Transverse colon (tissue), 4 donors: ENCODE results near the gene PKD1. TPM values are rescaled to one million over a fixed set of nuclear protein-coding genes. Genes with fewer than 3 reads are reported as not detected.
"Not testable (repeated sequence)": the region's sequence is repeated elsewhere in the genome, so short reads cannot be mapped to it uniquely, and the experiment has no call there.

ENCODE experiments used
- DNase-seq: peaks from one replicate; pipeline ENCODE4 v3.0.0-alpha.2; 2019
- H3K27ac ChIP-seq, 4 donors: fragments of 200-600 bp; sonication (generic); 2 replicates each; pipeline ENCODE4 v1.5.1; 2016 to 2018; ENCODE audit warnings: inconsistent platforms in 4 of 4
- H3K27me3 ChIP-seq: fragments of 200-600 bp; sonication (generic); 2 replicates; pipeline ENCODE4 v1.5.1; 2017; ENCODE audit warnings: inconsistent platforms
- H3K36me3 ChIP-seq, 4 donors: fragments of 200-600 bp; sonication (generic); 2 replicates each; pipeline ENCODE4 v1.5.1; 2017 to 2019; ENCODE audit warnings: inconsistent platforms in 4 of 4
- H3K4me1 ChIP-seq, 4 donors: fragments of 200-600 bp; sonication (generic); 2 replicates each; pipeline ENCODE4 v1.5.1; 2017 to 2020; ENCODE audit warnings: inconsistent platforms in 4 of 4
- H3K4me3 ChIP-seq, 4 donors: fragments of 200-600 bp; sonication (generic); 1 replicate in 1 of 4; 2 replicates in 3 of 4; pipeline versions ENCODE4 v1.5.1 to v1.6.1; 2017 to 2019; ENCODE audit warnings: inconsistent platforms in 4 of 4
- H3K9me3 ChIP-seq, 2 donors: fragments of 200-600 bp; sonication (generic); 2 replicates each; pipeline ENCODE4 v1.5.1; 2017 to 2019; ENCODE audit warnings: inconsistent platforms in 2 of 2
- EP300 ChIP-seq: sonication (generic); formaldehyde crosslinking; IDR thresholded peaks from one replicate; pipeline ENCODE4 v1.6.1; 2017; ENCODE audit warnings: antibody characterized with exemption, low read depth
- POLR2A ChIP-seq: fragments of 450-650 bp; IDR thresholded peaks from one replicate; pipeline ENCODE4 v1.6.1; 2016; ENCODE audit warnings: antibody characterized with exemption, mild to moderate bottlenecking, moderate library complexity
- POLR2AphosphoS5 ChIP-seq, 3 donors: sonication (generic); formaldehyde crosslinking; IDR thresholded peaks; one replicate each; pipeline ENCODE4 v1.6.1; 2016; ENCODE audit warnings: antibody characterized with exemption in 3 of 3
- WGBS, 2 donors: methylation state at CpG; one replicate each; pipeline ENCODE4 v1.1.5; 2018; ENCODE audit warnings: low coverage in 1 of 2; 5-methylcytosine and 5-hydroxymethylcytosine counted together
- in situ Hi-C, 4 donors: fragments of 200-750 bp; cut with MboI; loops; one replicate each; pipeline versions ENCODE4 v1.15.0 to v1.15.1; 2017; ENCODE audit warnings: low sequenced_read_pairs in 3 of 4, low pct_ligation_motif_present in 1 of 4, low pct_unique_long_range_greater_than_20kb in 1 of 4
- intact Hi-C: fragments of 100-400 bp; cut with DNase I; formaldehyde crosslinking; loops from one replicate; pipeline ENCODE4 v1.15.1; 2023; ENCODE audit warnings: low total_unique reads
- total RNA-seq, 4 donors: library from RNA; depleted of rRNA; stranded (reverse); fragments of >200 nt; gene quantifications; one replicate each; pipeline ENCODE4 v1.1.0, GENCODE V29; 2016
- TF ChIP-seq, protein P1 (sequence below), 5 experiments: fragments of 200-600 bp in 3 of 5; fragments of 450-650 bp in 2 of 5; sonication (generic) in 3 of 5; IDR thresholded peaks; 1 replicate in 2 of 5; 2 replicates in 3 of 5; pipeline ENCODE4 v1.5.1; 2016 to 2017; ENCODE audit warnings: antibody characterized with exemption in 5 of 5, inconsistent platforms in 3 of 5, mild to moderate bottlenecking in 2 of 5, moderate library complexity in 1 of 5

The PKD1 gene
- total RNA-seq: 1,000 to 10,000 TPM in 1 of 4 donors, 100 to 1,000 TPM in 3; 131 to 1,015 (median 289) TPM

GRCh38 chr16:2135770-2136490 lies at the start of gene PKD1:
TSS of gene PKD1 (minus strand) at chr16:2135898. CDS start at chr16:2135689, 209 bp downstream.
- H3K9me3 ChIP-seq, H3K36me3 ChIP-seq, H3K27me3 ChIP-seq, intact Hi-C loops: not testable (repeated sequence)
- in situ Hi-C loops: loop anchor here in 1 of 4 donors (25.0 kb wide), 1 partner anchor 124 kb away; the partner anchor contains the start of genes NPW and ZNF598
- peak in 2 of 3 donors; percentile 7 to 58 for TF ChIP-seq POLR2AphosphoS5 (IDR thresholded peaks at IDR 0.05)
- peak; percentile 17 for TF ChIP-seq POLR2A
- Histone ChIP-seq H3K27ac (peak within 1 kb of the TSS; percentile 84 to 91 (median 89)), H3K4me3 (peak within 1 kb of the TSS; percentile 44 to 66 (median 58)), H3K4me1 (peaks cover 0 to 33% (median 9%) of the 10 kb centered on the region in 4 donors)
- WGBS, 2 donors: 1% methylated on average over 25 of the region's 81 CpGs; no CpG with 5 or more reads in 1 of the 2 donors
- DNase-seq: peak; percentile 98

GRCh38 chr16:2184962-2185361 lies 49.3 kb upstream of the PKD1 start:
- H3K27me3 ChIP-seq: peaks cover 18% of the 10 kb centered on the region
- H3K4me3 ChIP-seq: no peak overlapping the region
- DNase-seq: no peak
- H3K9me3 ChIP-seq: no peaks in the 10 kb centered on the region
- intact Hi-C loops (no loop called here), in situ Hi-C loops (loop anchor here in 1 of 4 donors (25.0 kb wide), 1 partner anchor 302 kb away; the partner anchor contains the start of gene TBC1D24)
- no peaks in the 10 kb centered on the region for H3K4me1 ChIP-seq
- 76% methylated on average over 20 of the region's 20 CpGs; no CpG with 5 or more reads in 1 of the 2 donors for WGBS, 2 donors
- H3K27ac ChIP-seq: no peak overlapping the region
- TF ChIP-seq POLR2AphosphoS5 (IDR thresholded peaks at IDR 0.05) (no peak), POLR2A (no peak)
- H3K36me3 ChIP-seq: no peaks in the 10 kb centered on the region

GRCh38 chr16:2184346-2184745 lies 48.6 kb upstream of the PKD1 start:
- intact Hi-C loops: no loop called here
- 79% methylated on average over 19 of the region's 19 CpGs; no CpG with 5 or more reads in 1 of the 2 donors for WGBS, 2 donors

DNA sequence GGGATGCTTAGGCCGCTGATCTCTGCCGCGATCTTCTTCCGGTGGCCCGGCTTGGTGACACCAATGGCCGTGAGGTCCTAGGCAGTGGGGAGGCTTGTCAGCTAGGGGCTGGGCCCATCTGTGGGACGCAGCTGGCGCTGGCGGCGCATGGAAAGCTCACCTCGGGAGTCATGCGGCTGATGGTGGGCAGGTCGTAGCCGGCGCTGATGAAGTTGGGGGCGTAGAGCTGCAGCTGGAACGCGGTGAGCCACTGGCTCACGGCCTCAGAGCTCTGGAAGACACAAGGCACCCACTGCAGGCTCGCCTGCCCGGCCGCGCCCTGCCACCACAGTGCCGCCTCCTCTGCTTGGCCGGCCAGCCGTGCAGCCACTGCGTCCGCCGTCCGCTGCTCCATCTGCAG lies 48.0 kb upstream of the PKD1 start:
- no peaks in the 10 kb centered on the region for H3K4me1 ChIP-seq
- in situ Hi-C loops: loop anchor here in 1 of 4 donors (25.0 kb wide), 1 partner anchor 304 kb away; the partner anchor contains the start of gene TBC1D24
- peaks cover 18% of the 10 kb centered on the region for H3K27me3 ChIP-seq
- intact Hi-C loops: no loop called here
- H3K36me3 ChIP-seq: no peaks in the 10 kb centered on the region
- no peak overlapping the region for H3K27ac ChIP-seq
- no peak for TF ChIP-seq POLR2AphosphoS5 (IDR thresholded peaks at IDR 0.05)
- TF ChIP-seq, protein P1, sequence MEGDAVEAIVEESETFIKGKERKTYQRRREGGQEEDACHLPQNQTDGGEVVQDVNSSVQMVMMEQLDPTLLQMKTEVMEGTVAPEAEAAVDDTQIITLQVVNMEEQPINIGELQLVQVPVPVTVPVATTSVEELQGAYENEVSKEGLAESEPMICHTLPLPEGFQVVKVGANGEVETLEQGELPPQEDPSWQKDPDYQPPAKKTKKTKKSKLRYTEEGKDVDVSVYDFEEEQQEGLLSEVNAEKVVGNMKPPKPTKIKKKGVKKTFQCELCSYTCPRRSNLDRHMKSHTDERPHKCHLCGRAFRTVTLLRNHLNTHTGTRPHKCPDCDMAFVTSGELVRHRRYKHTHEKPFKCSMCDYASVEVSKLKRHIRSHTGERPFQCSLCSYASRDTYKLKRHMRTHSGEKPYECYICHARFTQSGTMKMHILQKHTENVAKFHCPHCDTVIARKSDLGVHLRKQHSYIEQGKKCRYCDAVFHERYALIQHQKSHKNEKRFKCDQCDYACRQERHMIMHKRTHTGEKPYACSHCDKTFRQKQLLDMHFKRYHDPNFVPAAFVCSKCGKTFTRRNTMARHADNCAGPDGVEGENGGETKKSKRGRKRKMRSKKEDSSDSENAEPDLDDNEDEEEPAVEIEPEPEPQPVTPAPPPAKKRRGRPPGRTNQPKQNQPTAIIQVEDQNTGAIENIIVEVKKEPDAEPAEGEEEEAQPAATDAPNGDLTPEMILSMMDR (IDR thresholded peaks at IDR 0.05): no peak
- no peak for TF ChIP-seq EP300
- no peak for TF ChIP-seq POLR2A
- H3K9me3 ChIP-seq: no peaks in the 10 kb centered on the region
- DNase-seq: no peak
- no peak overlapping the region for H3K4me3 ChIP-seq
- 91% methylated on average over 30 of the region's 30 CpGs; no CpG with 5 or more reads in 1 of the 2 donors for WGBS, 2 donors

More at GRCh38 chr16:2184346-2184745, 48.6 kb upstream of the PKD1 start:
- H3K4me1 ChIP-seq: no peaks in the 10 kb centered on the region
- no peak overlapping the region for H3K4me3 ChIP-seq
- H3K27ac ChIP-seq: no peak overlapping the region
- in situ Hi-C loops: loop anchor here in 1 of 4 donors (25.0 kb wide), 1 partner anchor 303 kb away; the partner anchor contains the start of gene TBC1D24
- peaks cover 18% of the 10 kb centered on the region for H3K27me3 ChIP-seq
- no peak for TF ChIP-seq POLR2AphosphoS5 (IDR thresholded peaks at IDR 0.05)
- DNase-seq: no peak
- no peaks in the 10 kb centered on the region for H3K36me3 ChIP-seq
- H3K9me3 ChIP-seq: no peaks in the 10 kb centered on the region

DNA sequence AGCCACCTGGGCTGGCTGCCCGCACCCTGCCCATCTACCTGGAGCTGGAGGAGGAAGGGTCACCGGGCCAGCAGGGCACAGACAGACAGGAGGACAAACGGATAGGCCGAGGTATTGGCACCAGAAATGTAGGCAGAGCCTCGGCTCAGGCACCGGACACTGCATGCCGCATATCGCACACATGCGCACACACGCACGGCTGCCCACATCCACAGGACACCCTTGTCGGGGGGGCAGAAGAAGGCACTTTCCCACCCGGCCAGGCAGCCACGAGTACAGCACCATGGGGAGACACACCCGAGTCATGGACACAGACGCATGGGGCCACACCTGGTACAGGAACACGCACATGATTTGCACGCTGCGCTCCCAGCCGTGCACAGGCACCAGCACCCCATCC lies 46.3 kb upstream of the PKD1 start:
- TF ChIP-seq POLR2AphosphoS5 (IDR thresholded peaks at IDR 0.05) (no peak), POLR2A (no peak), EP300 (no peak)
- TF ChIP-seq, protein P1 (IDR thresholded peaks at IDR 0.05): no peak
- no peak overlapping the region for H3K4me3 ChIP-seq
- 93% methylated on average over 20 of the region's 20 CpGs; no CpG with 5 or more reads in 1 of the 2 donors for WGBS, 2 donors
- no peaks in the 10 kb centered on the region for H3K4me1 ChIP-seq
- in situ Hi-C loops (loop anchor here in 1 of 4 donors (25.0 kb wide), 1 partner anchor 305 kb away; the partner anchor contains the start of gene TBC1D24), intact Hi-C loops (no loop called here)
- H3K9me3 ChIP-seq: no peaks in the 10 kb centered on the region
- H3K27ac ChIP-seq: no peak overlapping the region
- H3K27me3 ChIP-seq: peaks cover 18% of the 10 kb centered on the region
- no peak for DNase-seq
- H3K36me3 ChIP-seq: peaks cover 0 to 9% (median 1%) of the 10 kb centered on the region in 4 donors
